ENCODE data around the gene MBLAC1.
A peak's percentile ranks its signal among the peaks of the same experiment; 100 is the strongest.

The MBLAC1 gene

DNA sequence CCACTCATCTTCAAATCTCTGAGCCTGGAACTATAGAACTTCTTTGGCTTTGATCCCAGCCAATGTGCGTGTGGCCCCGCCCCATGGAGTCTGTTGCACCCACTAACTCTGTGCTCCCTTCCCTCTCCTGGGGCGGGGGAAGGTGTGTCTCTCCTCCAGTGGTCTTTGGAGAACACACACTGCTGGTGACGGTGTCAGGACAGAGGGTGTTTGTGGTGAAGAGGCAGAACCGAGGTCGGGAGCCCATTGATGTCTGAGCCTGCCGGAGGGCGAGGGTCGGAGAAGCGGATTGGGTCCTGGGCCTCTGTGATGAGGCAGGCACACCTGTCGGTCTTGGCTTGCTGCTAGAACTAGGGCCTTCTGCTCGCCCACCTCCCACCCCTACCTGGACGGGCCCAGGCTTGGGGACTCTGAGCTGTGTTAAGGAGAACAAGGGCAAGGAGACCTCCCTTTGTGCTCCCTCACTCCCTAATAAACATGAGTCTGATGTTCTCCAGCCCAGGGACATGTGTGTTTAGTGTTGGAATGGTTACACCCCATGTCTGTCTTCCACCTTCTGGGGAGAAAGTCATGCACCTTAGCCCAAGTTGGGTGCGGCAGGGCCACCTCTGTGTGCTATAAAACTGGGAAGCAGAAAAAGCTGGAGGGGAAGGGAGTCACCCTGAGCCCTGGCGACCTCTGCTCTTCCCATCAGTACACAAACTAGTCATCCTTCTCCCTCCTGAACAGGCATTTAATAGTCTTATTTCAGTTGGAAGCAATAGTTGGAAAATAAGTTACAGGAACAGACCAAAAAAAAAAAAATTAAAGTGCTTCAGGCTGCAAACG lies 27.2 kb downstream of the MBLAC1 start:
- no peak for DNase-seq (ENCODE audit: low spot score)

DNA sequence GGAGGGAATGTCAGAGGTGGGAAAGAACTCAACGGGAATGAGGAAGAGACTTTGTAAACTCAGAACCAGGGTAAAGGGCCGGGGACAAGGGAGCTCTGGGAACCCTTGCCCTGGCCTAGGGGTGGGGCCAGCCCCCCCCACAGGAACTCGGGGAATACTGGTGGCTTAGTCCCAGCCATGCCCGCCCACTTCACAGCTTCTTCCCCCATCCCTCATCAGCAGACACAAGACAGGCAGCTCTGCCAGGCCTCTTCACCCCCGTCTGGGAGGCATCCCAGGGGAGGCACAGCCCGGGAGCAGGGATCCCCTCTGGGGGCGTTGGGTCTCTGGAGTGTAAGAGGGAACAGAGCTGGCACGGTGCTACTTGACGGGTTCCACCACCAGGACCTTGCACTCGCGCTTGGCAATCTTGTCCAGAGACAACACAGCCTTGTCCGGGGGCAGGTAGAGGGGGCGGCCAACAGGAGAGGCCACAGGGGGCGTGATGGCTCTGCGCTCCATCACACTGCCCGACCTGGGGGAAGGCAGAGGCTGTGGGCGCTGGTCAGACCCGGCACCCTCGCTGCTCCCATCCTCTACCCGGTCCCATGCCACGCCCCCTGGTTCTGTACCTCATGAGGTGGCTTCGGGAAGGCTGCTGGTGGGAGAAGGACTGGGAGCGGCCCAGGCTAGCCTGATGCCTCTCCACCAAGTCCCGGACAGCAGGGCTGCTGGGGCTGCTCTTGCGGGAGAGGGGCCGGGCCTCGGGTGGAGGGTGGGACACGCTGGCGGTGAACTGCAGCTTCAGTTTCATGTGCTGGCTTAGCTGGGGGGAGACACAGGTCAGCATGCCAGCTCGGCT lies 28.1 kb downstream of the MBLAC1 start:
- DNase-seq (ENCODE audit: low spot score): peak; percentile 25

- DNase-seq (ENCODE audit: low spot score): peak; percentile 27
Measured at GRCh38 chr7:100155553-100156317, 29.0 kb downstream of the MBLAC1 start.

- DNase-seq (ENCODE audit: low spot score): no peak
Measured at GRCh38 chr7:100156331-100157068, 29.7 kb downstream of the MBLAC1 start.

- DNase-seq (ENCODE audit: low spot score): no peak
Measured at GRCh38 chr7:100157069-100157333, 30.2 kb downstream of the MBLAC1 start.

GRCh38 chr7:100157334-100158228 lies 30.8 kb downstream of the MBLAC1 start:
- DNase-seq (ENCODE audit: low spot score): peak; percentile 90

- peak; percentile 98 for DNase-seq (ENCODE audit: low spot score)
Measured at GRCh38 chr7:100158229-100159098, 31.7 kb downstream of the MBLAC1 start, which contains the start of gene TRAPPC14. TRAPPC14 (minus strand) TSS chr7:100158723; CDS start chr7:100158499, 224 bp downstream.

- DNase-seq (ENCODE audit: low spot score): no peak
Measured at GRCh38 chr7:100159099-100159623, 32.4 kb downstream of the MBLAC1 start.

DNA sequence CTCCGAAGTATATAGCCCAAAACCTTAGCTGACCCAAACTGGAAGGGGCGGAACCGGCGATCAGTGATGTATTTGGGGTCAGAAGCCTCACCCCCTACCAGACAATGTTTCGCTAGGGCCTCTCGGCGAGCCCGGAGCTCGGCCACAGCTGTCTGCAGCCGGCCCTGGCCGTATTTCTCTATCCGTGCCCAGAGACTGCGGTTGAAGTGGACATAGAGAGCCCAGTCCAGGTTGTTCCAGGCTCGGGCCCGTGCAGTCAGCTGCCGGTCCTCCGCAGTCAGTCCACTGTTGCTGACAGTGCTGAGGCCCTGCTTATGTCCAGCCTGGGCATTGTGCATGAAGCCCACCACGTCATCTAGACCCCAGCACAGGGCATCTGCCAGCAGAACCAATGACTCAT lies 33.3 kb downstream of the MBLAC1 start:
- DNase-seq (ENCODE audit: low spot score): no peak

DNA sequence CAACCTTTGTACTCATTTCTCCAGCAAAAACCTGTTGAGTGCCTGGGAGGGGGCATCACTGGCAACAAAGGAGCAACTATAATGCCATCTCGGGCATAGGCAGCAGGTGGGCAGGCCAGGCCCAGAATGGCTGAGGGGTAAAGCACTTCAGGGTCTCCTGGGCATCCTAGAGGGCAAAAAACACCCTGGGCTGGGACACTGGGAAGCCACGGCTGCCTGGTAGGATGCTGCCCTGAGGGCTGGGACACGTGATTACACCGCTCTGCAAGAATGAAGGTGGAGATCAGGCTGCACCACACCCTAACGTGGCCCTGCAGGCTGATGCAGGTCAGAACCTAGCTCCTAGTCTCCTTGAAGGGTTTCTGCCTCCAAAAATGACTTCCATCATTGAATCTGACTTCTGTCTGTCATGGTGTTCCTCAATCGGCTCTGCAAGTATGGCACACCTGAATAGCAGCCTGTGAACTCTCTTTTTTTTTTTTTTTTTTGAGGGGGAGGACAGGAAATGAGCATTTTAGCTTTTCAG lies 36.3 kb downstream of the MBLAC1 start:
- peak; percentile 59 for DNase-seq (ENCODE audit: low spot score)

- DNase-seq (ENCODE audit: low spot score): no peak
Measured at GRCh38 chr7:100163871-100164270, 37.1 kb downstream of the MBLAC1 start.

DNA sequence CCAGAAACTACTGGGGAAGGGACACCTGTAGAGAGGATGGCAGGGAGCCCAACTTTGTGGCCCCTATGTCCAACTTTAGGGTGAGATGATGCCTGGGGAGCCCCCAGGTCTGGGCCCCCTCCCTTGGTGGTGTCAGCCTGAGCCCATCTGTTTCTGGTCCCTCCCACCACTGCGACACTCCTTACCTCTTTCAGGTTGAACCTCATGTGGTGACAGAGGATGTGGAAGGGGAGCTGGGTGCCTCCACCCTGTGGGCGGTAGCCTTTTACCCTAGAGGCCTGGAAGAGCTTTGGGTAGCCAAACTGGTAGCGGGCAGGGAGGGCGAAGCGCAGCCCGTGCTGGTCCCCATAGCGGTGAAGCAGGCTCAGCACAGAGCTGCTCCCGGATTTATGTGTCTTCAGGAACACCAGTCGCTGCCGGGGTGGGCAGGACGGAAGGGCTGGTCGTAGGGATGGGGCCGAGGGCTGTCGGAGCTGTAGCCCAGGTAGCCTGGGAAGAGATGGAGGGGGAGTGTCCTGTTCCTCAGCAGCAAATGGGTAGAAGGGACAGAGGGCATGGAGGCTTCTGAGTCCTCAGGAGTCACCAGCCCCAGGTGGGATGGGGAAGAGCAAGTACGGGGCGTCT lies 39.7 kb downstream of the MBLAC1 start:
- no peak for DNase-seq (ENCODE audit: low spot score)

- DNase-seq (ENCODE audit: low spot score): peak; percentile 18
Measured at GRCh38 chr7:100166970-100167911, 40.5 kb downstream of the MBLAC1 start.

DNA sequence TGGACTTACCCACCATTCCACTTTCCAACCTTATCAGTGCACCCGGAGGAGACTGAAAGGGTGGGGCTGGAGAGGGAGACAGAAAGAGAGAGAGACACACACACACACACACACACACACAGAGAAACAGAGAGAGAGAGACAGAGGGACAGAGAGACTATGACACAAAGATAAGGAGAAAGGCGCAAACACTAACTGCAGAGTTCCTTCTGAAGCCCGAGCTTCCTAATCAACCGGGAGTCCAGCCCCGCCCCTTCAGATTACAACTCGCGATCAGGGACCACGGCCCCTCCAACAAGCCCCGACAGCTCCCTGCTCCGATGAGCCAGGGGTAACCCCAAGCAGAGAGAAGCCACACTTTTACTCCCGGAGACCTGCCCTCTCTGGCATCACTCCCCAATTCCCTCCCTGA lies 41.2 kb downstream of the MBLAC1 start:
- DNase-seq (ENCODE audit: low spot score): peak; percentile 29

- DNase-seq (ENCODE audit: low spot score): peak; percentile 27
Measured at GRCh38 chr7:100169147-100169850, 42.5 kb downstream of the MBLAC1 start.

- DNase-seq (ENCODE audit: low spot score): peak; percentile 19
Measured at GRCh38 chr7:100170101-100170897, 43.5 kb downstream of the MBLAC1 start.
